CD4-positive, alpha-beta T cell (primary cell): ENCODE data around the gene SLC4A1. TPM values are rescaled to one million over a fixed set of nuclear protein-coding genes. Genes with fewer than 3 reads are reported as not detected.

Experiments used
- ATAC-seq: fragments of 200-7000 bp; cut with Tn5 transposase; one replicate; pipeline ENCODE4 v1.10.0; 2022; ENCODE audit warnings: mild to moderate bottlenecking; ENCODE audit not compliant: poor library complexity
- CTCF ChIA-PET: fragments of 350-600 bp; sonication (Branson Sonifier 250); formaldehyde crosslinking; loops from one replicate; lab custom pipeline; 2021; ENCODE audit warnings: antibody characterized with exemption, inconsistent platforms; lab: Charles Lee
- POLR2A ChIA-PET: fragments of 350-600 bp; sonication (Branson Sonifier 250); formaldehyde crosslinking; loops from one replicate; lab custom pipeline; 2021; ENCODE audit warnings: antibody characterized with exemption, inconsistent platforms; lab: Charles Lee
- DNase-seq, 14 experiments: peaks; one replicate each; pipeline ENCODE4 v3.0.0-alpha.2; 2013 to 2020; ENCODE audit warnings: mixed read lengths in 2 of 14
- H3K27ac ChIP-seq, 2 donors: one replicate each; pipeline versions ENCODE4 v1.5.1 to v1.7.0; 2013; ENCODE audit warnings: low read length in 2 of 2, low read depth in 1 of 2, mild to moderate bottlenecking in 1 of 2
- H3K27me3 ChIP-seq, 2 experiments: 1 replicate in 1 of 2; 2 replicates in 1 of 2; pipeline versions ENCODE4 v1.6.1 to v1.7.0; 2013; ENCODE audit warnings: low read length in 2 of 2, control low read depth in 1 of 2, mild to moderate bottlenecking in 1 of 2, moderate library complexity in 1 of 2; ENCODE audit not compliant: insufficient read depth in 2 of 2, control insufficient read depth in 1 of 2
- H3K36me3 ChIP-seq: one replicate; pipeline ENCODE4 v1.6.1; 2013; ENCODE audit warnings: low read length, control low read depth; ENCODE audit not compliant: insufficient read depth
- H3K4me1 ChIP-seq: one replicate; pipeline ENCODE4 v1.6.1; 2013; ENCODE audit warnings: low read length, control low read depth; ENCODE audit not compliant: insufficient read depth
- H3K4me3 ChIP-seq: one replicate; pipeline ENCODE4 v1.5.1; 2013; ENCODE audit warnings: mild to moderate bottlenecking, low read length, moderate library complexity
- H3K9me3 ChIP-seq, 2 experiments: 1 replicate in 1 of 2; 2 replicates in 1 of 2; pipeline versions ENCODE4 v1.6.1 to v1.7.0; 2013; ENCODE audit warnings: low read length in 2 of 2, mild to moderate bottlenecking in 2 of 2, control low read depth in 1 of 2, moderate library complexity in 1 of 2; ENCODE audit not compliant: control insufficient read depth in 1 of 2, insufficient read depth in 1 of 2
- H3K27ac Mint-ChIP-seq: one replicate; pipeline ENCODE4 v1.8.0; 2020; ENCODE audit warnings: mixed read lengths
- H3K27me3 Mint-ChIP-seq: one replicate; pipeline ENCODE4 v1.8.0; 2021; ENCODE audit warnings: mixed read lengths
- H3K36me3 Mint-ChIP-seq: one replicate; pipeline ENCODE4 v1.8.0; 2021; ENCODE audit warnings: low read depth, mixed read lengths
- H3K4me1 Mint-ChIP-seq: one replicate; pipeline ENCODE4 v1.8.0; 2021; ENCODE audit warnings: low read depth, mixed read lengths
- H3K4me3 Mint-ChIP-seq: one replicate; pipeline ENCODE4 v1.8.0; 2020; ENCODE audit warnings: mild to moderate bottlenecking, mixed read lengths
- H3K9me3 Mint-ChIP-seq: one replicate; pipeline ENCODE4 v1.8.0; 2020; ENCODE audit warnings: mixed read lengths
- CTCF ChIP-seq: fragments of 200-600 bp; IDR thresholded peaks from one replicate; pipeline ENCODE4 v1.8.0; 2022; ENCODE audit warnings: antibody characterized with exemption, mild to moderate bottlenecking
- intact Hi-C, 2 experiments: fragments of 100-400 bp; cut with DNase I in 1 of 2; cut with micrococcal nuclease in 1 of 2; formaldehyde crosslinking; loops; one replicate each; pipeline versions ENCODE4 v1.15.1 to v1.9.0; 2023 to 2025; cut with DNase I, micrococcal nuclease
- total RNA-seq, 174 experiments: library from RNA in 2 of 174; stranded (reverse) in 2 of 174; gene quantifications; one replicate each; pipeline ENCODE4 v1.2.3 and lab custom pipeline; 2021 to 2026

Gene SLC4A1
- total RNA-seq, 2 experiments from 2014 or later: not detected

- H3K4me3 Mint-ChIP-seq: no peak overlapping the region
- no peaks in the 10 kb centered on the region for H3K27me3 ChIP-seq
- peaks cover 5% of the 10 kb centered on the region for H3K4me1 Mint-ChIP-seq
- DNase-seq (no peak), ATAC-seq (no peak)
- H3K4me3 ChIP-seq: no peak overlapping the region
- POLR2A ChIA-PET: no interaction called here
- H3K27me3 Mint-ChIP-seq: peaks cover 8% of the 10 kb centered on the region
- peaks cover 7% of the 10 kb centered on the region for H3K4me1 ChIP-seq
- TF ChIP-seq CTCF: no peak
- CTCF ChIA-PET: no interaction called here
- no peaks in the 10 kb centered on the region for H3K36me3 ChIP-seq
- H3K9me3 ChIP-seq: no peaks in the 10 kb centered on the region
- no peak overlapping the region for H3K27ac Mint-ChIP-seq
- no peak overlapping the region for H3K27ac ChIP-seq
- no peaks in the 10 kb centered on the region for H3K9me3 Mint-ChIP-seq
- no peaks in the 10 kb centered on the region for H3K36me3 Mint-ChIP-seq
- intact Hi-C loops: no loop called here
Measured at GRCh38 chr17:44235583-44235936, 32.4 kb downstream of the SLC4A1 start.

GRCh38 chr17:44233582-44233981 lies 34.4 kb downstream of the SLC4A1 start:
- Histone ChIP-seq H3K27me3 (peaks cover 0 to 3% of the 10 kb centered on the region in 2 experiments), H3K36me3 (no peaks in the 10 kb centered on the region), H3K27ac (no peak overlapping the region), H3K4me3 (no peak overlapping the region), H3K4me1 (peaks cover 7% of the 10 kb centered on the region), H3K9me3 (no peaks in the 10 kb centered on the region)
- no peak for ATAC-seq
- intact Hi-C loops: no loop called here
- Mint-ChIP-seq H3K36me3 (no peaks in the 10 kb centered on the region), H3K4me1 (peaks cover 5% of the 10 kb centered on the region), H3K4me3 (no peak overlapping the region), H3K27ac (no peak overlapping the region), H3K27me3 (peaks cover 8% of the 10 kb centered on the region), H3K9me3 (no peaks in the 10 kb centered on the region)
- DNase-seq: no peak
- ChIA-PET POLR2A (no interaction called here), CTCF (no interaction called here)
- no peak for TF ChIP-seq CTCF

- Mint-ChIP-seq H3K9me3 (no peaks in the 10 kb centered on the region), H3K4me3 (no peak overlapping the region), H3K27me3 (peaks cover 8% of the 10 kb centered on the region), H3K27ac (no peak overlapping the region), H3K36me3 (no peaks in the 10 kb centered on the region), H3K4me1 (peaks cover 5% of the 10 kb centered on the region)
- Histone ChIP-seq H3K4me1 (peaks cover 7% of the 10 kb centered on the region), H3K27ac (no peak overlapping the region), H3K4me3 (no peak overlapping the region), H3K36me3 (no peaks in the 10 kb centered on the region), H3K27me3 (peaks cover 0 to 3% of the 10 kb centered on the region in 2 experiments), H3K9me3 (no peaks in the 10 kb centered on the region)
- intact Hi-C loops: no loop called here
- TF ChIP-seq CTCF: no peak
- DNase-seq (no peak), ATAC-seq (no peak)
- ChIA-PET POLR2A (no interaction called here), CTCF (no interaction called here)
Measured at GRCh38 chr17:44232061-44232460, 35.9 kb downstream of the SLC4A1 start.
